Adrenal gland (tissue), 5 donors: ENCODE results near the gene MDM4.

Source experiments
- CTCF ChIP-seq, 6 experiments: fragments of 450-650 bp in 4 of 6; fragments of 200-600 bp in 2 of 6; sonication (generic) in 1 of 6; IDR thresholded peaks; 1 replicate in 5 of 6; 2 replicates in 1 of 6; pipeline versions ENCODE4 v1.5.1 to v1.8.0; 2016 to 2021; ENCODE audit warnings: antibody characterized with exemption in 6 of 6, mild to moderate bottlenecking in 2 of 6, moderate library complexity in 1 of 6
- POLR2A ChIP-seq, 2 donors: fragments of 450-650 bp; IDR thresholded peaks; one replicate each; pipeline ENCODE4 v1.6.1; 2017; ENCODE audit warnings: antibody characterized with exemption in 2 of 2, mild to moderate bottlenecking in 2 of 2, moderate library complexity in 1 of 2
- donor health status: DM: no; HTN: no; CAD: no.

DNA sequence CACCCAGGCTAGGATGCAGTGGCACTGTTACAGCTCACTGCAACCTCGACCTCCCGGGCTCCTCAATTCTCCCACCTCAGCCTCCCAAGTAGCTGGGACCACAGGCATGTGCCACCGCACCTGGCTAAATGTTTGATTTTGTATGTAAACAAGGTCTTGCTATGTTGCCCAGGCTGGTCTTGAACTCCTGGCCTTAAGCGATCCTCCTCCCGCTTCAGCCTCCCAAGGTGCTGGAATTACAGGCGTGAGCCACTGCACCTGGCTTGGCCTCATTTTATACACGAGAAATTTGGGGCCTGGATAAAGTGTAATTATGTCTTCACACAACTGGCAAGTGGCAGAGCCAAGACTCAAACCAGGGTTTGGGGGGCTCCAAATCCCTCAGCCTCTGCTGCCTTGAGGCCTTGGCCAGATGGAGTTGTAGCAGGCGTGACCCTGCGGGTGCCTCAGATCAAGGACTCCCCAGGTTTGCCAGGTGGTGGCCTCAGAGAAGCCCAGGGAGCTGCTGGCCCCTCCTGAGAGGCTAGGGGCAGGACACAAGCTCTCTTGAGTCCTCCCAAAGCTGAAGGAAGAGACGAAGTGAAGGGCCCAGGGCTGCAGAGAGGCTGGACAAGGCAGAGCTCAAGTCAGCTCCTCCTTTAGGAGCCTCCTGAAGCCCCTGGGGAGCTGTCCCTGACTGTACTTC lies 61.7 kb downstream of the MDM4 start:
- TF ChIP-seq CTCF (IDR thresholded peaks at IDR 0.05) (no peak), POLR2A (IDR thresholded peaks at IDR 0.05) (no peak)
